Right lobe of liver (tissue), 4 donors: ENCODE measurements around the gene ATP12A.

Source experiments
- CTCF ChIP-seq, 4 donors: fragments of 200-600 bp in 3 of 4; fragments of 450-650 bp in 1 of 4; IDR thresholded peaks; one replicate each; pipeline versions ENCODE4 v1.5.1 to v1.8.0; 2016 to 2022; ENCODE audit warnings: antibody characterized with exemption in 4 of 4, mild to moderate bottlenecking in 2 of 4
- POLR2A ChIP-seq: fragments of 450-650 bp; IDR thresholded peaks from one replicate; pipeline ENCODE4 v1.6.1; 2017; ENCODE audit warnings: antibody characterized with exemption, mild to moderate bottlenecking
- donor health status: DM: no; HTN: no; CAD: no.
- donor health status: DM: no; HTN: no; CAD: no.
- donor health status: DM: no; HTN: yes; CAD: no.

- TF ChIP-seq CTCF (IDR thresholded peaks at IDR 0.05) (no peak), POLR2A (no peak)
These were observed 25.5 kb upstream of the ATP12A start for GRCh38 chr13:24654741-24655140.
